Stomach (tissue), 9 donors: ENCODE data around the gene PLEKHM2. TPM values are rescaled to one million over a fixed set of nuclear protein-coding genes. Genes with fewer than 3 reads are reported as not detected.

Source experiments
- DNase-seq, 2 donors: peaks; one replicate each; pipeline versions ENCODE4 v3.0.0 to v3.0.0-alpha.2; 2013 to 2019
- H3K27ac ChIP-seq, 5 donors: fragments of 200-600 bp in 4 of 5; sonication (generic) in 4 of 5; one replicate each; pipeline ENCODE4 v1.5.1; 2013 to 2019; ENCODE audit warnings: mild to moderate bottlenecking in 1 of 5, moderate library complexity in 1 of 5
- H3K27me3 ChIP-seq, 3 donors: fragments of 200-600 bp; sonication (generic); one replicate each; pipeline ENCODE4 v1.5.1; 2017 to 2019; ENCODE audit warnings: mixed run types in 1 of 3
- H3K36me3 ChIP-seq, 4 donors: fragments of 200-600 bp; sonication (generic); 1 replicate in 3 of 4; 2 replicates in 1 of 4; pipeline ENCODE4 v1.5.1; 2016 to 2019
- H3K4me1 ChIP-seq, 4 donors: fragments of 200-600 bp; sonication (generic); one replicate each; pipeline ENCODE4 v1.5.1; 2016 to 2019
- H3K4me3 ChIP-seq, 4 donors: fragments of 200-600 bp; sonication (generic) in 3 of 4; one replicate each; pipeline ENCODE4 v1.5.1; 2016 to 2019; ENCODE audit warnings: mild to moderate bottlenecking in 1 of 4
- H3K9me3 ChIP-seq, 4 donors: fragments of 200-600 bp; sonication (generic); one replicate each; pipeline ENCODE4 v1.5.1; 2016 to 2019
- EP300 ChIP-seq: sonication (generic); formaldehyde crosslinking; IDR thresholded peaks from one replicate; pipeline ENCODE4 v1.6.1; 2017; ENCODE audit warnings: antibody characterized with exemption
- POLR2A ChIP-seq, 4 donors: fragments of 450-650 bp; IDR thresholded peaks; one replicate each; pipeline ENCODE4 v1.6.1; 2016; ENCODE audit warnings: antibody characterized with exemption in 4 of 4, control low read depth in 2 of 4, mild to moderate bottlenecking in 1 of 4, moderate library complexity in 1 of 4
- POLR2AphosphoS5 ChIP-seq, 3 donors: sonication (generic); formaldehyde crosslinking; IDR thresholded peaks; one replicate each; pipeline ENCODE4 v1.6.1; 2016; ENCODE audit warnings: antibody characterized with exemption in 3 of 3
- WGBS, 5 donors: extraction: QIAGEN DNeasy Blood & Tissue Kit in 3 of 5; methylation state at CpG; one replicate each; pipeline versions ENCODE4 v1.1.5 to v1.1.7; 2013 to 2018; 5-methylcytosine and 5-hydroxymethylcytosine counted together
- intact Hi-C: fragments of 100-400 bp; cut with DNase I; formaldehyde crosslinking; loops from one replicate; pipeline ENCODE4 v1.15.1; 2023; ENCODE audit warnings: low total_unique reads
- polyA plus RNA-seq, 3 donors: library from polyadenylated mRNA; stranded (reverse); fragments of 200-250 nt; gene quantifications; one replicate each; pipeline ENCODE4 v1.2.3, GENCODE V29; 2013
- total RNA-seq, 5 donors: library from RNA; depleted of rRNA; stranded (reverse); fragments of >200 nt; gene quantifications; one replicate each; pipeline versions ENCODE4 v1.1.0 to v1.2.3, GENCODE V29; 2014 to 2016
- TF ChIP-seq, protein P1 (sequence below), 7 experiments: fragments of 450-650 bp in 4 of 7; fragments of 200-600 bp in 3 of 7; sonication (generic) in 3 of 7; IDR thresholded peaks; one replicate each; pipeline ENCODE4 v1.5.1; 2016 to 2019; ENCODE audit warnings: antibody characterized with exemption in 7 of 7, control low read depth in 2 of 7, mild to moderate bottlenecking in 1 of 7
- donor health status: healthy with polysubstance abuse.
- donor health status: Bipolar disorder and iron deficiency.
- donor health status: healthy.

The PLEKHM2 gene
- total and polyA plus RNA-seq, 8 donors = 19.3 to 63.0 (median 30.9) TPM

DNA sequence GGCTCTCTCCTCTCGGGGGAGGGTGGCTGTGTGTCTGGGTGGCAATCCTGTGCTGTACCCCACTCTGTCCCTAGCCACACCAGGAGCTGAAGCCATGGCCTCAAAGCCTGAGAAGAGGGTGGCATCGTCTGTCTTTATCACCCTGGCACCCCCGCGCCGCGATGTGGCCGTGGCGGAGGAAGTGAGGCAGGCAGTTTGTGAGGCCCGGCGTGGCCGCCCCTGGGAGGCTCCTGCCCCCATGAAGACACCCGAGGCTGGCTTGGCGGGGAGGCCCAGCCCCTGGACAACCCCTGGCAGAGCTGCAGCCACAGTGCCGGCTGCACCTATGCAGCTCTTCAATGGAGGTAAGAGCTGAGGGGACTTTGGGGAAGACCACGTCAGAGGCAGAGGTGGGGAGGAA is 80.8 kb downstream of the PLEKHM2 start:
- peaks cover 21 to 55% (median 53%) of the 10 kb centered on the region in 4 donors for H3K36me3 ChIP-seq
- peaks cover 27 to 49% (median 39%) of the 10 kb centered on the region in 4 donors for H3K4me1 ChIP-seq

DNA sequence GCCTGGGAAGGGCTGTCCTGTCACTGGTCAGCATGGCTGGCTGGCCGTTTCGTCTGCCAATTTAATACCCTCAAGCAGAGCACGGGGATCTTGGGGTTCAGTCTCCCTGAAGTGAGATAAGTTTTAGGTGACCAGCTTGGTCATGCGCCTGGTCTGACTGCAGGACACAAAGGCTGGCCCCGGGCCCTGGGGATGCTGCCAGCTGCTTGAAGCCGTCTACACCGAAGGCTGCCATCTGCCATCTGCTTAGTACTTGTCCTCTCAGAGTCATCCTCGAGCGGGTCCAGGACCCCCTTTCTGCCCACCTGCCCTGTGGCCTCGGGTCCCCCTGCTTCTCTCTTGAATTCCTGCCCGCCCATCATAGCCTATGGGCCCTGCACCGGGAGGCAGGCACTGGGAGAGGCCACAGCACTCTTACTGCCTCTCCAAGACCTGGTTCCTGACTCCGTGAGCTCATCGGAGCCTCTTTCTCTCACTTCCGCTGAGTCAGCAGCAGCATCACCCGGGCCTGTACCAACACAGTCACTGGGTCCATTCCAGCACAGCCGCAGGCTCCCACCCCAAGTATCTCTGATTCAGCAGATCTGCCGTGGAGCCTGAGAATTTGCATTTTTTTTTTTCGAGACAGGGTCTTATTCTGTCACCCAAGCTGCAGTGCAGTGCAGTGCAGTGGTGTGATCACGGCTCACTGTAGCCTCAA is 81.5 kb downstream of the PLEKHM2 start:
- intact Hi-C loops = no loop called here
- Histone ChIP-seq H3K27ac (no peak overlapping the region), H3K4me3 (no peak overlapping the region), H3K9me3 (no peaks in the 10 kb centered on the region), H3K36me3 (peaks cover 28 to 63% (median 61%) of the 10 kb centered on the region in 4 donors), H3K4me1 (peaks cover 22 to 42% (median 32%) of the 10 kb centered on the region in 4 donors), H3K27me3 (peaks cover 0 to 6% (median 0%) of the 10 kb centered on the region in 3 donors)
- no peak for TF ChIP-seq POLR2A (IDR thresholded peaks at IDR 0.05)
- no peak for TF ChIP-seq POLR2AphosphoS5 (IDR thresholded peaks at IDR 0.05)
- TF ChIP-seq, protein P1, sequence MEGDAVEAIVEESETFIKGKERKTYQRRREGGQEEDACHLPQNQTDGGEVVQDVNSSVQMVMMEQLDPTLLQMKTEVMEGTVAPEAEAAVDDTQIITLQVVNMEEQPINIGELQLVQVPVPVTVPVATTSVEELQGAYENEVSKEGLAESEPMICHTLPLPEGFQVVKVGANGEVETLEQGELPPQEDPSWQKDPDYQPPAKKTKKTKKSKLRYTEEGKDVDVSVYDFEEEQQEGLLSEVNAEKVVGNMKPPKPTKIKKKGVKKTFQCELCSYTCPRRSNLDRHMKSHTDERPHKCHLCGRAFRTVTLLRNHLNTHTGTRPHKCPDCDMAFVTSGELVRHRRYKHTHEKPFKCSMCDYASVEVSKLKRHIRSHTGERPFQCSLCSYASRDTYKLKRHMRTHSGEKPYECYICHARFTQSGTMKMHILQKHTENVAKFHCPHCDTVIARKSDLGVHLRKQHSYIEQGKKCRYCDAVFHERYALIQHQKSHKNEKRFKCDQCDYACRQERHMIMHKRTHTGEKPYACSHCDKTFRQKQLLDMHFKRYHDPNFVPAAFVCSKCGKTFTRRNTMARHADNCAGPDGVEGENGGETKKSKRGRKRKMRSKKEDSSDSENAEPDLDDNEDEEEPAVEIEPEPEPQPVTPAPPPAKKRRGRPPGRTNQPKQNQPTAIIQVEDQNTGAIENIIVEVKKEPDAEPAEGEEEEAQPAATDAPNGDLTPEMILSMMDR (IDR thresholded peaks at IDR 0.05) = no peak
- TF ChIP-seq EP300 = no peak
- DNase-seq = no peak
- 79 to 86% (median 81%) methylated on average over 18 to 20 of the region's 20 CpGs for WGBS, 5 donors

More for the DNA sequence above, 80.8 kb downstream of the PLEKHM2 start:
- H3K4me3 ChIP-seq = no peak overlapping the region
- no peaks in the 10 kb centered on the region for H3K9me3 ChIP-seq
- intact Hi-C loops = no loop called here
- H3K27ac ChIP-seq = peak overlapping the region in 3 of 5 donors; percentile 5 to 43 (median 26)
- DNase-seq = no peak
- peaks cover 0 to 12% (median 0%) of the 10 kb centered on the region in 3 donors for H3K27me3 ChIP-seq
- 81 to 95% (median 83%) methylated on average over 14 to 15 of the region's 15 CpGs for WGBS, 5 donors
- TF ChIP-seq POLR2A (IDR thresholded peaks at IDR 0.05) = no peak
- TF ChIP-seq POLR2AphosphoS5 (IDR thresholded peaks at IDR 0.05) = no peak
- no peak for TF ChIP-seq EP300
- TF ChIP-seq, protein P1 (IDR thresholded peaks at IDR 0.05) = no peak

DNA sequence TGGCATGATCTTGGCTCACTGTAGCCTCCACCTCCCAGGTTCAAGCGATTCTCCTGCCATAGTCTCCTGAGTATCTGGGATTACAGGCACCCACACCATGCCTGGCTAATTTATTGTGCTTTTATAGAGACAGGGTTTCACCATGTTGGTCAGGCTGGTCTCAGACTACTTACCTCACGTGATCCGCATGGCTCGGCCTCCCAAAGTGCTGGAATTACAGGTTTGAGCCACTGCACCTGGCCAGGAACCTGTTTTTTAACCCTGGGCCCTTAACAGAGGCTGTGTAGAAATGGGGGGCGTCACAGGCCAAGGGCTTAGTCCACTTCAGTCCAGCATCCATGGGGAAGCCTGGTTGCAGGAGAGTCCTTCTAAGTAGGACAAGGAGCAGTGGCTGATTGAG is 83.8 kb downstream of the PLEKHM2 start:
- WGBS, 5 donors = 89 to 98% (median 94%) methylated on average over 5 of the region's 5 CpGs

DNA sequence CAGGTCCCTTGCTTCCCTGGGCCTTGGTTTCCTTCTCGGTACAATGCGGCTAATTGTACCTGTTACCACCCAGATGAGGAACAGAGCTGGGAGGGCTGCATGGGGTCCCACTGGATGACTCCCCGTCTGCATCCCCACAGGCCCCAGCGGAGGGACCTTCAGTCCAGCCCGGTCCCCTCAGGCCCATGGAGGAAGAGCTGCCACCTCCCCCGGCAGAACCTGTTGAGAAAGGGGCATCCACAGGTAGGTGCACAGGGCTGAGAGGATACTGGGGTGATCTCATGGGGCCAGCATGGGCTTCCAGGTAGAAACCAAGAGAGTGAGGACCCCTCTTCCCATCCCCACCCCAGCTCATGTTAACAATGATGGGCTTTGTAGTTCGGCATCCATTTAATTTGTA is 84.3 kb downstream of the PLEKHM2 start:
- no peak overlapping the region for H3K4me3 ChIP-seq
- WGBS, 5 donors = 91 to 97% (median 95%) methylated on average over 4 to 7 of the region's 7 CpGs
- peaks cover 43 to 90% (median 88%) of the 10 kb centered on the region in 4 donors for H3K36me3 ChIP-seq
- intact Hi-C loops = no loop called here
- TF ChIP-seq, protein P1 (IDR thresholded peaks at IDR 0.05) = no peak
- TF ChIP-seq EP300 = no peak
- no peak for TF ChIP-seq POLR2AphosphoS5 (IDR thresholded peaks at IDR 0.05)
- no peak for TF ChIP-seq POLR2A (IDR thresholded peaks at IDR 0.05)
- DNase-seq = no peak
- no peaks in the 10 kb centered on the region for H3K9me3 ChIP-seq
- no peaks in the 10 kb centered on the region for H3K27me3 ChIP-seq
- peaks cover 11 to 16% (median 14%) of the 10 kb centered on the region in 4 donors for H3K4me1 ChIP-seq
- no peak overlapping the region for H3K27ac ChIP-seq

More for the DNA sequence above, 83.8 kb downstream of the PLEKHM2 start:
- Histone ChIP-seq H3K27ac (no peak overlapping the region), H3K9me3 (no peaks in the 10 kb centered on the region), H3K36me3 (peaks cover 43 to 86% (median 84%) of the 10 kb centered on the region in 4 donors), H3K4me1 (peaks cover 11 to 19% (median 16%) of the 10 kb centered on the region in 4 donors), H3K4me3 (no peak overlapping the region), H3K27me3 (no peaks in the 10 kb centered on the region)
- DNase-seq = no peak
- TF ChIP-seq POLR2A (IDR thresholded peaks at IDR 0.05) = no peak
- no peak for TF ChIP-seq POLR2AphosphoS5 (IDR thresholded peaks at IDR 0.05)
- TF ChIP-seq EP300 = no peak
- TF ChIP-seq, protein P1 (IDR thresholded peaks at IDR 0.05) = no peak
- intact Hi-C loops = no loop called here
